Hepatocyte (in vitro differentiated cells): Measurements from ENCODE around the gene TK1. TPM values are rescaled to one million over a fixed set of nuclear protein-coding genes. Genes with fewer than 3 reads are reported as not detected.

Experiments
- DNase-seq: peaks from one replicate; pipeline ENCODE4 v3.0.0-alpha.2; 2016; ENCODE audit warnings: low spot score
- H2AFZ ChIP-seq: fragments of 200-600 bp; sonication (generic); 2 replicates; pipeline ENCODE4 v1.6.0; 2016; ENCODE audit warnings: antibody characterized with exemption, mild to moderate bottlenecking
- H3K27ac ChIP-seq: fragments of 200-600 bp; sonication (generic); 2 replicates; pipeline ENCODE4 v1.5.1; 2016; ENCODE audit warnings: mild to moderate bottlenecking
- H3K27me3 ChIP-seq: fragments of 200-600 bp; sonication (generic); 2 replicates; pipeline ENCODE4 v1.6.1; 2016
- H3K36me3 ChIP-seq: fragments of 200-600 bp; sonication (generic); replicated peaks from 2 replicates; pipeline ENCODE4 v1.5.1; 2016; ENCODE audit warnings: low read depth; ENCODE audit not compliant: insufficient read depth
- H3K4me1 ChIP-seq: fragments of 200-600 bp; sonication (generic); 2 replicates; pipeline ENCODE4 v1.5.1; 2016; ENCODE audit warnings: mild to moderate bottlenecking, moderate library complexity; ENCODE audit not compliant: insufficient read depth
- H3K4me2 ChIP-seq: fragments of 200-600 bp; sonication (generic); 2 replicates; pipeline ENCODE4 v1.6.0; 2016
- H3K4me3 ChIP-seq: fragments of 200-600 bp; sonication (generic); 2 replicates; pipeline ENCODE4 v1.5.1; 2016; ENCODE audit warnings: mild to moderate bottlenecking
- H3K79me2 ChIP-seq: fragments of 200-600 bp; sonication (generic); 2 replicates; pipeline ENCODE4 v1.6.0; 2017; ENCODE audit warnings: mild to moderate bottlenecking
- H3K9me2 ChIP-seq: fragments of 200-600 bp; sonication (generic); replicated peaks from 2 replicates; pipeline ENCODE4 v1.6.0; 2017; ENCODE audit warnings: mild to moderate bottlenecking; ENCODE audit not compliant: insufficient read depth
- H3K9me3 ChIP-seq: fragments of 200-600 bp; sonication (generic); 2 replicates; pipeline ENCODE4 v1.5.1; 2016; ENCODE audit warnings: low read depth, mild to moderate bottlenecking
- H4K20me1 ChIP-seq: fragments of 200-600 bp; sonication (generic); 2 replicates; pipeline ENCODE4 v1.6.0; 2016; ENCODE audit warnings: mild to moderate bottlenecking; ENCODE audit not compliant: insufficient read depth, poor library complexity, severe bottlenecking
- EZH2 ChIP-seq: fragments of 200-600 bp; sonication (generic); IDR thresholded peaks from 2 replicates; pipeline ENCODE4 v1.6.1; 2016; ENCODE audit warnings: antibody characterized with exemption, mild to moderate bottlenecking, borderline replicate concordance
- EZH2phosphoT487 ChIP-seq: fragments of 200-600 bp; sonication (generic); IDR thresholded peaks from one replicate; pipeline ENCODE4 v1.6.1; 2018; ENCODE audit warnings: antibody characterized with exemption, mild to moderate bottlenecking, low read depth, moderate library complexity; ENCODE audit not compliant: unreplicated experiment, severe bottlenecking
- WGBS: methylation state at CpG from one replicate; pipeline ENCODE4 v1.1.6; 2016; ENCODE audit warnings: low lambda C conversion rate; ENCODE audit errors: missing lambda C conversion rate; 5-methylcytosine and 5-hydroxymethylcytosine counted together
- polyA plus RNA-seq: library from polyadenylated mRNA; unstranded; fragments of >200 nt; fragmentation: Nextera tagmentation; extraction: Ambion mirVana; gene quantifications from 2 replicates; pipeline ENCODE4 v1.2.1, GENCODE V29; 2016
- total RNA-seq: library from RNA; depleted of rRNA; stranded (reverse); fragments of >200 nt; gene quantifications from 2 replicates; pipeline ENCODE4 v1.2.3, GENCODE V29; 2014
- TF ChIP-seq, protein P1 (sequence below): fragments of 200-600 bp; sonication (generic); IDR thresholded peaks from 2 replicates; pipeline ENCODE4 v1.5.1; 2016; ENCODE audit warnings: antibody characterized with exemption, mild to moderate bottlenecking; ENCODE audit not compliant: poor library complexity

TK1 gene
- total and polyA plus RNA-seq, 2 experiments from 2014 or later = 8.3 to 29.9 TPM

DNA sequence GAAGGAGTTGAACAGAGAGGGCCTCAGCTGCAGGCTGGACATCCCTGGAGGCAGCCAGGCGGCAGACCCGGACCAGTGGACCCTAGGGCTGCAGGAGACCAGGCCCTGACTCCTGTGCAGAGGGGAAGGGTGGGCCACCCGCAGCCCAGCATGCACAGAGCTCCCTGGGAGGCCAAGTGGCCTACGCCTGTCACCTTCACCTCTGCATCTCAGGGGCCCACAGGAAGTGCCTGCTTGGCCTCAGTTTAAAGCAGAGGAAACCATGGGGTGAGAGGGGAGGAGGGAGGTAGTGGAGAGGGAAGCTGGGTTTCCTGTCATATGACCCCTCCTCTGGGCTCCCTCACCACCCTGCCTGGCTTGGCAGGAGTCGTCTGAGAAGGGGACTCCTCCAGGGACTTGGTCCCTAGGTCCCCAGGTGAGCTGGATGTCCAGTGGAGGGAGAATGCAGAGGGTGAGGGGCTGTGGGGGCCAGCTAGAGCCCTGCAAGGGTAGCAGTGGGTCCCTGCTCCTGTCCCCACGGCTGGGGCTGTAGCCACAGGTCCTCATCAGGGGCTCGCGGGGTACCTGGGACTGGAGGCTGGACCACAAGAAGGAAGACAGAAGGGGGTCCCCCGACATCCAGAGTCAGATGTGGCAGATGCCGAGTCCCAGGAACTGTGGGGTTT lies 56.3 kb downstream of the TK1 start, which contains the start of gene TMC8:
Gene TMC8, plus strand, starts transcription at position 335 of the 665 bp plus-strand sequence. CDS start 818 bp downstream, outside the sequence.
- H3K9me2 ChIP-seq = no peaks in the 10 kb centered on the region
- no peaks in the 10 kb centered on the region for H4K20me1 ChIP-seq
- no peak within 1 kb of the TSS for H2AFZ ChIP-seq
- DNase-seq = no peak
- TF ChIP-seq, protein P1, sequence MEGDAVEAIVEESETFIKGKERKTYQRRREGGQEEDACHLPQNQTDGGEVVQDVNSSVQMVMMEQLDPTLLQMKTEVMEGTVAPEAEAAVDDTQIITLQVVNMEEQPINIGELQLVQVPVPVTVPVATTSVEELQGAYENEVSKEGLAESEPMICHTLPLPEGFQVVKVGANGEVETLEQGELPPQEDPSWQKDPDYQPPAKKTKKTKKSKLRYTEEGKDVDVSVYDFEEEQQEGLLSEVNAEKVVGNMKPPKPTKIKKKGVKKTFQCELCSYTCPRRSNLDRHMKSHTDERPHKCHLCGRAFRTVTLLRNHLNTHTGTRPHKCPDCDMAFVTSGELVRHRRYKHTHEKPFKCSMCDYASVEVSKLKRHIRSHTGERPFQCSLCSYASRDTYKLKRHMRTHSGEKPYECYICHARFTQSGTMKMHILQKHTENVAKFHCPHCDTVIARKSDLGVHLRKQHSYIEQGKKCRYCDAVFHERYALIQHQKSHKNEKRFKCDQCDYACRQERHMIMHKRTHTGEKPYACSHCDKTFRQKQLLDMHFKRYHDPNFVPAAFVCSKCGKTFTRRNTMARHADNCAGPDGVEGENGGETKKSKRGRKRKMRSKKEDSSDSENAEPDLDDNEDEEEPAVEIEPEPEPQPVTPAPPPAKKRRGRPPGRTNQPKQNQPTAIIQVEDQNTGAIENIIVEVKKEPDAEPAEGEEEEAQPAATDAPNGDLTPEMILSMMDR = no peak
- H3K4me3 ChIP-seq = no peak within 1 kb of the TSS
- peaks cover 11% of the 10 kb centered on the region for H3K27me3 ChIP-seq
- peaks cover 3% of the 10 kb centered on the region for H3K79me2 ChIP-seq
- peak within 1 kb of the TSS; percentile 87 for H3K4me2 ChIP-seq
- no peaks in the 10 kb centered on the region for H3K9me3 ChIP-seq
- no peaks in the 10 kb centered on the region for H3K36me3 ChIP-seq
- H3K27ac ChIP-seq = no peak within 1 kb of the TSS
- H3K4me1 ChIP-seq = peaks cover 23% of the 10 kb centered on the region
- 84% methylated on average over 10 of the region's 10 CpGs for WGBS

DNA sequence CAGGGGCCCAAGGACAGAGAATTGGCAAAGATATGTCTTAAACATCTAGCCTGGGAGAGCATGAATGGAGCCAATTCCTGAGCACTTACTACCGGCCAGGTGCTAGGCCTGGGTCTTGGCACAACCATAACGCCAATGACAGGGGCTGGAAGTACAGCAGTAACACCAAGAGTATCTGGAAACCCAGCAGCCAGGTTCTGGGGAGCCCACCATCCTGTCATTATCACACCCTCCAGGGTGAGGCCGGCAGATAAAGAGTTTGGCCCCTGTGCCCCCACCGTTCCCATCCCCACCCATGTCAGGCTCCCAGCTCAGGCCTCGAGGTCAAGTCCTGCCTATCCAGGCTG lies 56.8 kb downstream of the TK1 start:
- Histone ChIP-seq H3K27me3 (peaks cover 11% of the 10 kb centered on the region), H3K9me3 (no peaks in the 10 kb centered on the region), H3K4me3 (no peak overlapping the region), H3K27ac (no peak overlapping the region), H3K36me3 (no peaks in the 10 kb centered on the region), H3K79me2 (peaks cover 3% of the 10 kb centered on the region), H3K4me2 (no peak overlapping the region), H2AFZ (no peak overlapping the region), H3K9me2 (no peaks in the 10 kb centered on the region), H3K4me1 (peaks cover 23% of the 10 kb centered on the region), H4K20me1 (no peaks in the 10 kb centered on the region)
- TF ChIP-seq, protein P1 = no peak
- no peak for TF ChIP-seq EZH2phosphoT487
- no peak for TF ChIP-seq EZH2
- no peak for DNase-seq
- 66% methylated on average over 3 of the region's 5 CpGs for WGBS

DNA sequence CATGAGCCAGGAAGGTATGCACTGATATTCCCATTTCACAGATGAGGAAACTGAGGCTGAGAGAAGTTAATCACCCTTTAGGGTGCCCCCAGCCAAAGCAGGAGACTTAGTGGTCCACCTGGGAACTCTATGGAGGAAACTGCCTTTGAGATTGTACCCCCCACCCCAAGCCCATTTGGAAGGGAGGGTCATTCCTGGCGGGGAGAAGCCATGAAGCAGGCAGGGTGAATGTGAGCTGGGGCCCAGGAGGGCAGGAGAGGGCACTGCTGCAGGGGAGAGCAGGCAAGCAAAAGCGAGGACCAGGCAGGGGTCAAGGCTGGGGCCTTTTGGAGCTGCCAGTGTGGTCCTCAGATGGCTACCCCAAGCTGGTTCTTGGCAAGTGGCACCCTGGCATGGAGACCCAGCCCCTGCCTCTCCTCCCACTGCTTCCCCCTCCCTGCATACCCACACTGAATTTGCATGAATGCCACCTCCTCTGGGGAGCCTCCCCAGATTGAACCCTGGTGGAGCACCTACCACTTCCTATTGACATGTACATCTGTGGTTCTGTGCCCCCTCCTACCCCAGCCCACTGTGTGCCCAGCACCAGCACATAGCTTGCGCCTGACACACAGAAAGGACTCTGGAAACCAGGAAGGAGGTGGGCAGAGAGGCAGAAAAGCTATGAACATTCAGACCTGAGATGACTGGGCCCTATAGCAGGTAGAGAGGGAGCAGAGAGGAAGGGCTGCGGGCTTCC lies 57.3 kb downstream of the TK1 start:
- peaks cover 23% of the 10 kb centered on the region for H3K4me1 ChIP-seq
- no peaks in the 10 kb centered on the region for H3K9me2 ChIP-seq
- H2AFZ ChIP-seq = no peak overlapping the region
- no peaks in the 10 kb centered on the region for H4K20me1 ChIP-seq
- peak overlapping the region; percentile 100 for H3K4me2 ChIP-seq
- H3K27me3 ChIP-seq = peaks cover 11% of the 10 kb centered on the region
- WGBS = 94% methylated on average over 4 of the region's 4 CpGs
- H3K27ac ChIP-seq = peak overlapping the region; percentile 52
- TF ChIP-seq, protein P1 = no peak
- TF ChIP-seq EZH2phosphoT487 = no peak
- TF ChIP-seq EZH2 = no peak
- no peaks in the 10 kb centered on the region for H3K9me3 ChIP-seq
- H3K36me3 ChIP-seq = no peaks in the 10 kb centered on the region
- no peak overlapping the region for H3K4me3 ChIP-seq
- DNase-seq = no peak
- H3K79me2 ChIP-seq = peaks cover 3% of the 10 kb centered on the region
